GM18511 (cell line): ENCODE data around the gene BAG5.
A peak's percentile ranks its signal among the peaks of the same experiment; 100 is the strongest.
"Not testable (repeated sequence)": the region's sequence is repeated elsewhere in the genome, so short reads cannot be mapped to it uniquely, and the experiment has no call there.

Experiments used
- ATAC-seq: cut with Tn5 transposase; IDR thresholded peaks from one replicate; pipeline ENCODE4 v1.9.1; 2021; ENCODE audit warnings: mild to moderate bottlenecking, moderate library complexity; ENCODE audit not compliant: unreplicated experiment

BAG5 gene

GRCh38 chr14:103562429-103563225 is at the start of gene BAG5, which contains the start of gene COA8:
Gene BAG5, minus strand, starts transcription at chr14:103562657. Its CDS starts 1,493 bp downstream, at chr14:103561164.
Gene COA8, plus strand, starts transcription at chr14:103562960. Its CDS starts 42 bp downstream, at chr14:103563002.
- peak; percentile 79 for ATAC-seq

GRCh38 chr14:103611215-103611614 is 48.8 kb upstream of the BAG5 start:
- ATAC-seq, result no peak

GRCh38 chr14:103609081-103609480 is 46.6 kb upstream of the BAG5 start:
- not testable (repeated sequence) for ATAC-seq

- no peak for ATAC-seq
Measured at GRCh38 chr14:103607822-103608221, 45.4 kb upstream of the BAG5 start.

GRCh38 chr14:103606963-103607668 is 44.7 kb upstream of the BAG5 start:
- peak; percentile 78 for ATAC-seq

GRCh38 chr14:103604620-103605019 is 42.2 kb upstream of the BAG5 start:
- ATAC-seq, result no peak

GRCh38 chr14:103600503-103600902 is 38.0 kb upstream of the BAG5 start:
- no peak for ATAC-seq

- ATAC-seq, result no peak
Measured at GRCh38 chr14:103597623-103598377, 35.3 kb upstream of the BAG5 start.

GRCh38 chr14:103594265-103594664 is 31.8 kb upstream of the BAG5 start:
- ATAC-seq, result no peak

- peak; percentile 94 for ATAC-seq
Measured at GRCh38 chr14:103593577-103593976, 31.1 kb upstream of the BAG5 start.

GRCh38 chr14:103584326-103584915 is 22.0 kb upstream of the BAG5 start:
- ATAC-seq, result no peak

GRCh38 chr14:103581954-103582703 is 19.7 kb upstream of the BAG5 start:
- no peak for ATAC-seq

- no peak for ATAC-seq
Measured at GRCh38 chr14:103581206-103581605, 18.7 kb upstream of the BAG5 start.

- ATAC-seq, result no peak
Measured at GRCh38 chr14:103578401-103579075, 16.1 kb upstream of the BAG5 start.

GRCh38 chr14:103576371-103577024 is 14.0 kb upstream of the BAG5 start:
- no peak for ATAC-seq

- no peak for ATAC-seq
Measured at GRCh38 chr14:103574707-103575285, 12.3 kb upstream of the BAG5 start.

GRCh38 chr14:103574104-103574503 is 11.6 kb upstream of the BAG5 start:
- ATAC-seq, result no peak

- ATAC-seq, result no peak
Measured at GRCh38 chr14:103569408-103569807, 7.0 kb upstream of the BAG5 start.

- no peak for ATAC-seq
Measured at GRCh38 chr14:103568952-103569351, 6.5 kb upstream of the BAG5 start.
